NOMO-1 treated with dmso at 0.1 percent for 144 hours (cell line): ENCODE measurements around the gene KANSL1L.
A peak's percentile ranks its signal among the peaks of the same experiment; 100 is the strongest.
"Not testable (repeated sequence)": the region's sequence is repeated elsewhere in the genome, so short reads cannot be mapped to it uniquely, and the experiment has no call there.

Experiments used
- DNase-seq: peaks from one replicate; lab custom pipeline; 2025; ENCODE audit not compliant: unreplicated experiment; lab: John Stamatoyannopoulos, UW

KANSL1L gene, protein sequence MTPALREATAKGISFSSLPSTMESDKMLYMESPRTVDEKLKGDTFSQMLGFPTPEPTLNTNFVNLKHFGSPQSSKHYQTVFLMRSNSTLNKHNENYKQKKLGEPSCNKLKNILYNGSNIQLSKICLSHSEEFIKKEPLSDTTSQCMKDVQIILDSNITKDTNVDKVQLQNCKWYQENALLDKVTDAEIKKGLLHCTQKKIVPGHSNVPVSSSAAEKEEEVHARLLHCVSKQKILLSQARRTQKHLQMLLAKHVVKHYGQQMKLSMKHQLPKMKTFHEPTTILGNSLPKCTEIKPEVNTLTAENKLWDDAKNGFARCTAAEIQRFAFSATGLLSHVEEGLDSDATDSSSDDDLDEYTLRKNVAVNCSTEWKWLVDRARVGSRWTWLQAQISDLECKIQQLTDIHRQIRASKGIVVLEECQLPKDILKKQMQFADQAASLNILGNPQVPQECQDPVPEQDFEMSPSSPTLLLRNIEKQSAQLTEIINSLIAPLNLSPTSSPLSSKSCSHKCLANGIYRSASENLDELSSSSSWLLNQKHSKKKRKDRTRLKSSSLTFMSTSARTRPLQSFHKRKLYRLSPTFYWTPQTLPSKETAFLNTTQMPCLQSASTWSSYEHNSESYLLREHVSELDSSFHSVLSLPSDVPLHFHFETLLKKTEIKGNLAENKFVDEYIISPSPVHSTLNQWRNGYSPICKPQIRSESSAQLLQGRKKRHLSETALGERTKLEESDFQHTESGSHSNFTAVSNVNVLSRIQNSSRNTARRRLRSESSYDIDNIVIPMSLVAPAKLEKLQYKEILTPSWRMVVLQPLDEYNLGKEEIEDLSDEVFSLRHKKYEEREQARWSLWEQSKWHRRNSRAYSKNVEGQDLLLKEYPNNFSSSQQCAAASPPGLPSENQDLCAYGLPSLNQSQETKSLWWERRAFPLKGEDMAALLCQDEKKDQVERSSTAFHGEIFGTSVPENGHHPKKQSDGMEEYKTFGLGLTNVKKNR

DNA sequence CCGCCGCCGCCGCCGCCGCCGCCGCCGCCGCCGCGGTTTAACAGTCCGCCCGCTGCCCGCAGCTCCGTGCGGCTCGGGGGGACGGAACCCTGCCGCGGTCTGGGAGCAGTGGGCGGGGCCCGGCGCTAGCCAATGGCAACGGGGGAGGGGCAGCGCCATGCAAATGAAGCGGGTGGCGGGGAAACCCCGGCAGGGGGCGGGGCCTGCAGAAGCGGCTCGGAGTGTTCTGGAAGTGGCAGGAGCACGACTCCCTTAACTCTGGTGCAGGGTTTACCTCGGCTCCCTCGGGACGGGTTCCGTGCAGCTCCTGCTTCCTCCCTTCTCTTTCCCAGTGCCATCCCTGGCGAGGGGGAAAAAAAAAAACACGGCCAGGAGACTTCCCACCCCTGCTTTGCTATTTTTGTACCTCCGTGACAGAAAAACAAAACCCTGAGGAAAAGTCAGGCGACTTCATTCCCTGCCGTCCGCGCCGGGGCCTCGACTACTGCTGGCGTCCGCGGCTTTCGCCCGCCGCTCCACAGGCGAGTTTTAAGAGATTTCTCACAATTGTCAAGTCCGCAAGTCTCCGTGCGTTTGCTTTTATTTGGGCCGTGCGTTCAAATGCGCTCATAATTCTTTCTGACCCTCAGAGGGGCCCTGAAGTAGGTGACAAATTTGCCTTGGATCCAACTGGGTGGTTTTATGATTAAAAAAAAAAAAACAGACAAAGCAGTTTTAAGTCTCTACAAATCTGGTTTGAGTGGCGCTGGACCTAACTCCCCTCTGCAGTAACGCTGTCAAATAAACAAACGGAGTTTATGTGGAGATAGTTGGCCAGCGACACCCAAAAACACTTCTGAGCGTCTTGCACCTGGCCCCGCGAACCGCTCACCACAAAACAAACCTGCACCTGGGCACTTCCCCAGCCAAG is at the start of gene KANSL1L:
TSS of gene KANSL1L (minus strand) at position 101 of the 910 bp plus-strand sequence. CDS start 16,827 bp downstream, outside the sequence.
- DNase-seq = peak; percentile 93

DNA sequence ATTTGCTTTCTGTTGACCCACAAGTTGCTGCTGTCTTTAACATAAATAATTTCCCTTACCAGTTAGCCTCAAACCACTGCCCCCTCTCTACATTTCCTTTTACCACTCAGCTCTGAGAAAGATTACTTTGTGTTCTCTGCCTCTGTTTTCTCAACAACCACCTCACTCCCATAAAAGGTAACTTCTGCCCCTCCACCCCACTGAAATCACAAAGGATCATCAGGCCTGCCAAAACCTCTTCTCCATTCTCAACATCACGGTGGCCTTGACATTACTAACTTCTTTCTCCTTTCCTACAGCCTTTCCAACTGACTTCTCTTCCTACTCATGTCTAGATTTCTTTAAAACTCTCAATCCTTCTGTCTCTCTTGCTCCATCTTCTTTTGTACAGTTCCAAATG is 43.9 kb upstream of the KANSL1L start:
- DNase-seq = no peak

DNA sequence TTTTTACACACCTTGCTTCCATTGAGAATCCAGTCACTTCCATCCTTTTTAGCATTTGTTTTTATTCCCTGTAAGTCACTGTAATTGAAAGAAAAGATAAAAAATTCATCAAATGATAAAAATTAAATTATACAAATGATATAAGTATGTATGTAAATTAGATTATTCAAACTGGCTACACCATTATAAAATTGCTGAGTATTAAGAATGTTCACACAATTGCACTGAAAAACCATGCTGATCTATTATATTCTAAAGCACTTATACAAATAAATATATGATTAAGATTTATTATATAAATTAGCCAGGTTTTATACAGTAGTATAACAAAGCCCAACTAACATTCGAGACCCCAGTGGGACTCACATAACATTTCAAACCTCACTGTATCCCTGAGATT is 39.0 kb upstream of the KANSL1L start:
- no peak for DNase-seq

DNA sequence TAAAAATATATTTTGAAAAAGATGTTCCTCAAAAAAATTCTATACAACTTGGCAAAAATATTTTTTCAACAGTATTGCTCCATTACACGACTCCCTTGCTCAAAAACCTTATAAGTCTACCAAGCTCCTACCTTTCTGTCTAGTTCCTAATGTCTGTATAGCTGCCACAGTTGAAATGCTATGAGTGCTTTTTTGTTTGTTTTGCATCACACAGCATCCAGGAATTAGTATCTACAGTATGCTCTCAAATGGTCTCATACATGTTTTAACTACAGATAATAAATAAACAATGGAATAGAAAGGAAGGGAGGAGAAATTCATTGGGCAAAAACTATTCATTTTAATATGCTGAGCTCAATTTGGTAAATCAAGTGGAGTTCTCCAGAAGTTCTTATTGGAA is 36.7 kb upstream of the KANSL1L start:
- DNase-seq = no peak

DNA sequence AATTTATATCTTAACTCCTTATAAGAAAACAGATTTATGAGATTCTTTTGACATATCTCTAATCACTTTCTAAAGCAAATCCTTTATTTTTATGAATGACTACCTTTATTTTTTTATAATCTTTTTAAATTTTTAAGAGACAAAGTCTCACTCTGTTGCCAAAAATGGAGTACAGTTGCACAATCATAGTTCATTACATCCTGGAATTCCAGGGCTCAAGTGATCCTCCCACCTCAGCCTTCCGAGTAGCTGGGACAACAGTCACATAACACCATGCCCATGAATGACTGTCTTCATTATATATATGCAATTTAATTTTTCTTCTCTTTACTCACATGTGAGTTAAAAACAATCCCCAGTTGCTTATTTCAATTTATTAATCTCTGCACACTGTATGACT is 32.3 kb upstream of the KANSL1L start:
- DNase-seq = no peak

DNA sequence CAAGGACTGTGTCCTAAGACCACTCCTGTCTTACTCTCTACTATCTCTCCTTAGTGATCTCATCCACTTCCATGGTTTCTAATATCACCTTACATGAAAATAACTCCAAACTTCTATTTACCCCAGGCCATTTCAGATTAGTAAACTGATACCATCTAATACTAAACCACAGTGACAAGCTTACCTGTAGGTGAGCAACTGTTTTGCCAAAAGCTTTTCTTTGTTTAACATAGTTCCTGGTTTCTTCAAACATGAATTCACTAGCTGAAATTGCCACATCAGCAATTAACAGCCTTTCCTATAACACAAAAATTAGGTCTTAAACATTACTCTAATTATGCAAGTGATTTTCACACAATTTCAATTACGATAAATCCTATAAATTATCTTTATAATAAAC is 31.9 kb upstream of the KANSL1L start:
- DNase-seq = no peak

DNA sequence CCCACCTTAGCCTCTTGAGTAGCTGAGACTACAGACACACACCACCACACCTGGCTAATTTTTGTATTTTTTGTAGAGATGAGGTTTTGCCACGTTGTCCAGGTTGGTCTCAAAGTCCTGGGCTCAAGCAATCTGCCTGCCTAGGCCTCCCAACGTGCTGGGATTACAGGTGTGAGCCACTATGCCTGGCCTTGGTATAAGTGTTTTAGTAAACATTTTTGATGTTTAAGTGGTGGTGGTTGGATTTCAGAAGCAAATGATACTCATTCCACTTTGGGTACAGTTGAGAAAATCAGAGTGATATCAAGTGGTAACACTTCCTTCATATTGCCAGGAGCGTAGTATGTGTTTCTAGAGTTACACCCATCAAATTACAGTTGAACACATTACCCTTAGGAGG is 28.6 kb upstream of the KANSL1L start:
- DNase-seq = no peak

DNA sequence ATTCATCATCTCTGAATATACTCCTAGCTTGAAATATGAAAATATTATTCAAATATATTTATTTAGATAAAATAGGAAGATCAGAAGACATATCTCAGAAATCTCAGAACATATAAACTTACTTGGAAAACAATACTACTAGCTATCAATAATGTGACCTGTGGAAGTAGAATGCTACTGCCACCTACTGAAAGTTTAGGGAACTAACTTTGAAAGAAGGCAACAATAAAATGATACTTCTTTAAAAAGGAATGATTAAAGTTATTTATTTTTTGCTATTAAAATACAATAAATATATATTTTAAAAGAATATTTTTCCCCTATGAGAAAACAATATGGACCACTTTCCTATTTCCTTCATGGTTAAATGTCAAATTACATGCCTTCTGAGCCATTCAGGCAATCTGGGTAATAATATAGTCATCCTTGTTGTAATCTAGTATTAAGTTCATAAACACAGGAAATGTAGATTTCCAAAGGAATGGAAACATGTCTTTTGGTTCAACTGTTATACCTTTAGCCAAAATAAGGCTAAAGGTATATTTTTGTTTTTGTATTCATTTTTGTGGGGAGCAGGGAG is 28.1 kb upstream of the KANSL1L start:
- no peak for DNase-seq

DNA sequence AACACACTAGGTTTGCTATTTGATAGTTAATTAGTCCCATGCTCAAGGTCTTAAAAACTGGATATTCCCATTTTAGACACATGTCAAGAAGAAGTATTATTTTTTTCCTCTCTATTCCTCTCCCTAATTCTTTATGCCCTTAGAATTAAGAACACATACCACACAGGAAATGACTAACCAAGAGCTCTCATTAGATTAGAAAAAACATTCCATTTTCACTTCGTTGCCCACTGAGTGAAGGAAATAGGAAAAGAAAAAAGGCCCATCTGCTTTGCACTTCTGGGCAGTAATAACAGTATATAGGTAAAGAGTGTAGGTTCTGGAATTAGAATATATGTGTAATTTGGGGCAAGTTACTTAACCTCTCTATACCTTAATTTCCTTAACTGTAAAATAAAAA is 27.1 kb upstream of the KANSL1L start:
- no peak for DNase-seq

DNA sequence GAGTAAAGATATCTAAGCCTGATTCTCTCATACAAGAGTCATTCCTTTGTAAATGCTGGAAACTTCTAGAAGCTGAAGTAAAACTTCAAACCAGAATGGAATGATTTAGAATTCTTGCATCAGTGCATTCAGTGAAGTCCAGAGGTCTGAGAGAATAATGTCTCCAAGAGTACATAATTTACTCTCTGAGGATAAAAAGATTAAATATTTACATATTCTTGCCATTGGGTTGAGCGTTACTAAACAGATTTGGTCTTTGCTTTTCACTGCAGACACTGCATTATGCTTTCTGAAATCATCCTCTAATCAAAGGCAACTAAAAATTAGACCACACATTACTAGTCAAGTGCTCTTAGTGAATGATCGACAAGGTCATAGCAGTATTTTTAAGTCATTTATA is 26.5 kb upstream of the KANSL1L start:
- DNase-seq = no peak

DNA sequence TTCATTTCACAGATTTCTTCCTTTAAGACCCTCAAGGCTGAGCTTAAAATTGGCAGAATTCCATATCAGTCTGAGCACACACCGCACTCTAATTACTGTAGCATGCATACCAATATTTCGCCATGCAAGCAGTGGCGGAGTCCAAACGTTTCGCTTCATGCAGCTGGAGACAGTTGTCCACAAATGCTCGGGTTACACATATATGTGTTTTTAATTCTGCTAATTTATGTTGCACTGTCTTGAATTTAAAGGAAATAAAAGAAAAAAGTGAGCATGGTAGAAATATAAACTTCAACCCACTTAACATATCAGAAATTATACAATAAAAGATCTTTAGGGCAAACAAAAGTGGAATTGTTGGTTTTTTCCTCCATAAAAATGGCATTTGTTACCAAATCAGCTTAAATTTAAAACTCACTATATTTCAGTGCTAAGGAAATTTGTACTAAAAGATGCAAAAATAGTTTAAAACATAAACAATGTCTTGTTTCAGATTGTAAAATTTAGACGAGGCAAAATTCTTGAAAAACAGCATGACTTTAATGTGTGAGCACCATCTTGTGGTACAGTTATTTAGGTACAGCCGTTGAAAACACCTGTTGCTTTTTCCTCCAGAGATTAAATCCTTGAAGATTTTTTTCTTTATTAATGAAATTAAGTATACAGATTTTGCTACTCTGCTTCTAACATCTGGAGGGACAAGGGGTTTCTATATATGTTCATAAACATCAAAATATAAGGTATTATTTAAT is 24.1 kb upstream of the KANSL1L start:
- peak; percentile 50 for DNase-seq

DNA sequence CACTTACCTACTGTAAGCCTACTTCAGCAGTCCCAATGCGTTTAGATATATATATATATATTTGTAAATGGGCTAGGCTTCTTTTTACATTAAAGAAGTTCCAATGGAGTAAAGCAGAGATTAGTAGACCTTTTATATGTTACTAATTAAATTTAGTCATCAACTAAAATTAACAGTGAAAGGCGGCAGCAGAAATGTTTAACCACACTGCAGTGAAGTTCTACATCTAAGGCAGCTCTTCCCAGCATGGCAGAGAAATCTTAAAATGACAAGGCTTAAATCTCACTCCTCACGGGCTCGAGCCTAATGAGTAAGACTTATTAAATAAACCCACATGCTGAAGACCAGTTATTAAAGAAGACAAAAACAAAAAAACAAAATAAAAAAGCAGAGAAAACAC is 19.1 kb upstream of the KANSL1L start:
- no peak for DNase-seq

DNA sequence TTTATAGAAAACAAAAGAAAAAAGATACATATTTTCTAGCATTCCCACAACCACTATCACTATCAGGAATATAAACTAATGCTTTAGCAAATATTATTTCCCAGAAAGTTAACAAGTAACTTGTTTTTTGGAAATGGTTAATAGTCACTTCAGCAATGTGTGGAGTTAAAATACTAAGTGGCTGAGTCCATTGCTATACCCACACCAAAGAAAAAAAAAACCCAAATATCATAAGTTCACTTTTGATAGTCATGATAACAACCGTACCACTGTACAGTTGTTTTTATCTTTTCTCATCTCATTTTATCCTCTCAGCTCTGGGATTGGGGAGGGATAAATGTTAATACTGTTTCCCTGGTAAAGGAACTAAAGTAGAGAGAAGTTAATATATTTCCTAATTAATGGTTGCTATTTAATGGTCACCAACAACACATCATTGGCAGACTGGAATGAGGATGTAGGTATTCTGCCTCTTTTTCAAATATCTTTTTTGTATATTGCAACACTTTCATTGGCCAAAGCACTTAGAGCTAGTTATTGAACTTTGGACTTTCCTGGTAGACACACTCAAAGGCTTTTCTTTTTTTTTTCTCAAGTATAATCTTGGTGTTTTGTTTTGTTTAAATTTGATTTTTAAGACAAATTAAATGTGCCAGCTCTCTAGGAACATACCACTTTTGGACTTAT is 18.4 kb upstream of the KANSL1L start:
- peak; percentile 26 for DNase-seq

DNA sequence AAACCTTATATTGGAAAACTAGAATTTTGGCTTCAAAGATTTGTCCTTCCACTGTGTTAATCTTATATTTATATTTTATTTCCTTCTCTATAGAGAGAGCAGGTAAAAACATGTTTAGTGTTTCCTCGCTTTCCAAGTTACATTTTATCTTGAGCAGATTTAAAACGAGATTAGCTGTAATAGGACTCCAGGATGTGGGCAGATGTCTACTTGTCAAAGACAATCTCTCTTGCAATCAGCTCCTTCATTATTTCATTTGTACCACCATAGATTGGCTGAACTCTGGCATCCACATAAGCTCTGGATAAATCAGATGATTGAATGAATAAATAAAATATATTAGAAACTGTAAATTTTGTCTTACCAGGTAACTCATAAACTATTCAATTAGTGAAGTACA is 17.5 kb upstream of the KANSL1L start:
- no peak for DNase-seq

DNA sequence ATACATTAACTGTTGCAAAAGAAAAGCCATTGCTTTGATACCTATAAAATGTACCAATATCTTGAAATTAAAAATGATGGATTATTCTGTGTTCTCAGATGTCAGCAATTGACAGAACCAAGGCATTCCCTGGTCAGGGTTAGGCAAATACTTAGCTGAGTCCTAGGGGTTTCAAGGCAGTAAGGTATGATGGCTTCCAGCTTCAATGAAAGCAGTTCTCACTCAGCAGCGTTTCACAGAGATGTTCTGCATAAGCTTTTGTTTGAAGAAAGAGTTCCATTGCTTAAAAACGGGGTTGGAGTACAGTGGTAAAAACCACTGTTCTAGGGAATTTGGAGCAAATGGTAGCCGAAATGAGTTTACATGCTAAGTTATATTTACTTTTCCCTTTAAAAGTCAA is 17.0 kb upstream of the KANSL1L start:
- DNase-seq = no peak

DNA sequence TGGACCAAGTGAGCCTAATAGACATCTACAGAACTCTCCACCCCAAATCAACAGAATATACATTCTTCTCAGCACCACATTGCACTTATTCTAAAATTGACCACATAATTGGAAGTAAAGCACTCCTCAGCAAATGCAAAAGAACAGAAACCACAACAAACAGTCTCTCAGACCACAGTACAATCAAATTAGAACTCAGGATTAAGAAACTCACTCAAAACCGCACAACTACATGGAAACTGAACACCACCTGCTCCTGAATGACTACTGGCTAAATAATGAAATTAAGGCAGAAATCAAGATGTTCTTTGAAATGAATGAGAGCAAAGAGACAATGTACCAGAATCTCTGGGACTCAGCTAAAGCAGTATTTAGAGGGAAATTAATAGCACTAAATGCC is 12.7 kb upstream of the KANSL1L start:
- not testable (repeated sequence) for DNase-seq

DNA sequence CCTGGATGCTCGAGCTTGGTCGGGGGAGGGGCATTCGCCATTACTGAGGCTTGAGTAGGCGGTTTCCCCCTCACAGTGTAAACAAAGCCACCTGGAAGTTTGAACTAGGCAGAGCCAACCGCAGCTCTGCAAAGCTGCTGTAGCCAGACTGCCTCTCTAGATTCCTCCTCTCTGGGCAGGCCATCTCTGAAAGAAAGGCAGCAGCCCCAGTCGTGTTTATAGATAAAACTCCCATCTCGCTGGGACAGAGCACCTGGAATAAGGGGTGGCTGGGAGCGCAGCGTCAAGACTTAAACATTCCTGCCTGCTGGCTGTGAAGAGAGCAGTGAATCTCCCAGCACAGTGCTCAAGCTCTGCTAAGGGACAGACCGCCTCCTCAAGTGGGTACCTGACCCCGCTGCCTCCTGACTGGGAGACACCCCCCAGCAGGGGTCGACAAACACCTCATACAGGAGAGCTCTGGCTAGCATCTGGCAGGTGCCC is 10.4 kb upstream of the KANSL1L start:
- not testable (repeated sequence) for DNase-seq

DNA sequence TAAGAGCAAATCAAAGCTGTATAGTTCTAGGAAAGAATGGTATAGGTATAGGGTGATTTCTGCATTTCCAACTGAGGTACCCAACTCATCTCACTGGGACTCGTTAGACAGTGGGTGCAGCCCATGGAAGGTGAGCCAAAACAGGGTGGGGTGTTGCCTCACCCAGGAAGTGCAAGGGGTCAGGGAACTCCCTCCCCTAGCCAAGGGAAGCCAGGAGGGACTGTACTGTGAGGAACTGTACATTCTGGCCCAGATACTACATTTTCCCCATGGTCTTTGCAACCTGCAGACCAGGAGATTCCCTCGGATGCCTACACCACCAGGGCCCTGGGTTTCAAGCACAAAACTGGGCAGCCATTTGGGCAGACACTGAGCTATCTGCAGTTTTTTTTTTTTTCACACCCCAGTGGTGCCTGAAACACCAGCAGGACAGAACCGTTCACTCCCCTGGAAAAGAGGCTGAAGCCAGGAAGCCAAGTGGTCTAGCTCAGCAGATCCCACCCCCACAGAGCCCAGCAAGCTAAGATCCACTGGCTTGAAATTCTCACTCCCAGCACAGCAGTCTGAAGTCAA is 9.9 kb upstream of the KANSL1L start:
- not testable (repeated sequence) for DNase-seq

DNA sequence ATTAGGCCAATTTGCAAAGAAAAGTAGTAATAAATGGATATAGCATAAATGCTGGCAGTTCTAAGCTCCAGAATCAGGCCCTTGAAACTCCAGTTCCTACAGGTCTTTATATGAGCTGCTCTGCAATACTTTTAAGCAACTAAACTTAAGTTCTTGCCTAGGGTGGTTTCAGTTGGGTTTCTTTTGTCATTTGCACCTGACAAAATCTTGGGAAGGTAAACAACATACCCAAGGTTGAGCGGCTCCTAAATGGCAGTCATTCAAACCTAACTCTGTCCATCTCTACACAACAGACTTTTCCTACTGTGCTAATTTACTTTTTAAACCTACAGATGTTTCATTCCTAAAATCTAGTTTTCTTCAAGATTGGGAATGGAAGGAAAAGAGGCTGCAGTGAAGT is 9.3 kb upstream of the KANSL1L start:
- no peak for DNase-seq
